ENCODE results near the gene PRKCH.

Gene PRKCH

DNA sequence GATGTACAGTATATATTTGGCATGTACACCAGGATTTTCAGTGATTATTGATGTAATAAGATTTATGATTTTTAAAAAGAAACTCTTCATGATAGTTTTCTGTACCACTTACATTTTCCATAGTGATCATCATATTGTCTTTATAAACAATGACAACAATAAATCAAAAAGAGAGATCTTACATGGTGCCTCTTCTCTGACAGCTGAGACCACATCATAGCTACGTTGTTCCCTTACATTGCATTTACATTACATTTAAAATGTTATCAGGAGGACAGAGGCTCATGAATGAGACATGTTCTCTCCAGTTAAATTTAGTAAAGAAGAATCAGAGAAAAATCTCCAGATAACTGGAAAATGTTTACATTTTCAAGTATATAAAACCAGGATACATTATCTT, 112.4 kb downstream of the PRKCH start:
- no peak for FAIRE-seq

GRCh38 chr14:61434311-61434710, 112.9 kb downstream of the PRKCH start:
- FAIRE-seq: no peak

GRCh38 chr14:61435563-61436337, 114.4 kb downstream of the PRKCH start:
- no peak for FAIRE-seq

GRCh38 chr14:61437381-61437780, 116.0 kb downstream of the PRKCH start:
- FAIRE-seq: no peak

- FAIRE-seq: no peak
These were observed 116.7 kb downstream of the PRKCH start for GRCh38 chr14:61438036-61438435.

DNA sequence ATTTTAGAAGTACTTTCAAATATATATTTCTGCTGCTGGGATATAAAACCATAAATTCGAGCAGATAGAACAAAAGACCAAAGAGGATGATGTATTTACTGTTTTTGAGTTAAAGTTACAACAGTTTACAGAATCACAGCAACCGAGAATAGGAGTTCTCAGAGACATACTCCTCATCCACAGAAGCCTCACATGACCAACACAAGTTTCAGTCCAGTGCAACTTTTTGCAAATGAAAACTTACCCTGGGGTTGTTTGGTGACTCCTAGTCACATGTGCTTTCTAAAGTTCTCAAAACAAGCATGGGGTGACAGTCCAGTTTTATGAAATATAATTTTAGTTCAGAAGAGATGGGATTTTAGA, 117.1 kb downstream of the PRKCH start:
- FAIRE-seq: no peak

- no peak for FAIRE-seq
These were observed 117.7 kb downstream of the PRKCH start for GRCh38 chr14:61438860-61439765.

DNA sequence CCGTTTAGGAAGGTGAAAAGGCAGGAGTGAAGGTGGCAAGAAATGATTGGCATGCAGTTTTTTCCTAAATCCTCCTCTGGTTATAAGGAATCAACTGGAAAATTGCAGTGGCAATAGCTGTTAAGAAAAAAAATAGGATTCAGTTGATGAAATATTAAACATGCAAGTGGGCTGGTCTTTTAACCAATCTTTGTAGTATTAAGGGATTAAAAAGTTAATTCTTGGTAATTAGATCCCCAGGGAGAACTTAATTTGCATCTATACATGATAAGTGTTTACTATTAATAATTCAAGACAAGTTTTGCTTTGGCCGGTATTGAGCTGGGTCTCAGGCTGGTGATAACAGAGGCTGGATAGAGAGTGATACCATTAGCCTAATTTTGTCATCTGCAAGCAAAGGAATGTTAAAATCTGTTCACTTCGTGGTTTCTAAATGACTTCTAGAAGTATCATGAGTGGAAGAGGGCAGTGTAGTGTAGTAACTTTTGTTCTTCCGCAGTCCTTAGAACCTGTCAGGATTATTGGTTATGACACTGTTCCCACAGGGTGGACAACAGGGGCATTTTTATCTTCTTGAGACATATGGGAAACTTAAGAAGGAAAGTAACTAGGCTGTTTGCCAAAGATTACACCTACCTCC, 118.5 kb downstream of the PRKCH start:
- FAIRE-seq: no peak

DNA sequence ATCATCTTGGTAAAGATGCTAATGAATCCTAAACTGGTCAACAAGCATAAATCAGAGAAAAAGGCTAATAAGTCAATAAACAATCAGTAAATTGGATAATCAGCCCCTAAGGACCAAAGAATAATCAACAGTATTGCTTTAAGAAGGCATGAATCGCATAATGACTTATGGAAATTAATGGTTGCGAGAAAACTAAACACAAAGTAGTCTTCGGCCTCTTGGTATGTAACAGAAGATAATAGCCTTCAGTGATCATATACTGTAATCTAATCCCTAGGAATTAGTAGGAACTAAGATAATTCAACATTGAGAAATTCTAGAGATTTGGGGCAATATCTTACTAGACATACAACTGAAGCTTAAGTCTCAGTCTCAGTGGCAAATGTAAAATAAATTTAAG, 122.1 kb downstream of the PRKCH start:
- no peak for FAIRE-seq

DNA sequence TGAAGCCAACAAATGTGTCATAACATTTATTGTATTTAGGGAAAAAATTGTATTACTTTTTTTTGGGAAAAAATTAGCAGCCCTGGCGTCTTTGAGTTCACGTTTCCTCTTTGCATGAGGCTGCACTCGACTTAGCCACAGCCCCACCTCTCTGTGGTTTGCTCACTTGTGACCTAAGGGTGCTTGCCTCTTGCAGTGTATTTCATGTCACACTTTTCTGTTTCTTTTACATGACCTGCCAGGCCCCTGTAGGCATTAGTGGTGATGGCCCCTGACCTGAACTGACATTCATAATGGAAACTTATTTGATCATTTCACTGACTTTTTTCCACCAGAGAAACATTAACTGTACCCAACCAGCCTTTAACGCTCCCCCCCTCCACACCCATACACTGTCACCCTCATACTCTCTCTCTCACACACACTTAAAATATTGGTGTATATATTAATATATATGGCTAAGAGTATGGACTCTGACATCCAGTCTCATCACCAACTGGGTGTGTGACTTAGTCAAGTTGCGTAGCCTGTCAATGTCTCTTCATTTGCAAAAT, 122.9 kb downstream of the PRKCH start:
- FAIRE-seq: no peak

DNA sequence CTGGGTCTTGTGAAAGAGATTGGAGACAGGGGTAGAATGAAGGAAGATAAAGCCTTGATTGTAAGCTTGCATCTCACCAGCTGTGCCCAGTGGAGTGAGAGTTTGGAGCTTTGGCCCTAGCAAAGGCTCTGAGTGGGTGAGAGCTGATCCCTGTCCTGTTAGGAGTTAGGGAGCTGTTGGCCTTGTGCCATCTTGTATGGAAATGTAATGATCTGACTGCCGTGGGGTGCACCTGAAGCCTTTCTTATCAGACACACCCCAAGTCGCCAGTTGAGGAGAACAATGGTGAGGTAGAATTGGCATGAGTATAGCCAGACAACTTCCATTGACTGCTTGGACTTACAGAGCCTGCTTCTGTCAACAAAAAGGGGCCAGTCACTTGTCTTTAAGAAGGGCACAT, 130.1 kb downstream of the PRKCH start:
- FAIRE-seq: no peak

GRCh38 chr14:61451891-61452400, 130.6 kb downstream of the PRKCH start:
- FAIRE-seq: no peak

- no peak for FAIRE-seq
These were observed 131.1 kb downstream of the PRKCH start for GRCh38 chr14:61452452-61452851.

DNA sequence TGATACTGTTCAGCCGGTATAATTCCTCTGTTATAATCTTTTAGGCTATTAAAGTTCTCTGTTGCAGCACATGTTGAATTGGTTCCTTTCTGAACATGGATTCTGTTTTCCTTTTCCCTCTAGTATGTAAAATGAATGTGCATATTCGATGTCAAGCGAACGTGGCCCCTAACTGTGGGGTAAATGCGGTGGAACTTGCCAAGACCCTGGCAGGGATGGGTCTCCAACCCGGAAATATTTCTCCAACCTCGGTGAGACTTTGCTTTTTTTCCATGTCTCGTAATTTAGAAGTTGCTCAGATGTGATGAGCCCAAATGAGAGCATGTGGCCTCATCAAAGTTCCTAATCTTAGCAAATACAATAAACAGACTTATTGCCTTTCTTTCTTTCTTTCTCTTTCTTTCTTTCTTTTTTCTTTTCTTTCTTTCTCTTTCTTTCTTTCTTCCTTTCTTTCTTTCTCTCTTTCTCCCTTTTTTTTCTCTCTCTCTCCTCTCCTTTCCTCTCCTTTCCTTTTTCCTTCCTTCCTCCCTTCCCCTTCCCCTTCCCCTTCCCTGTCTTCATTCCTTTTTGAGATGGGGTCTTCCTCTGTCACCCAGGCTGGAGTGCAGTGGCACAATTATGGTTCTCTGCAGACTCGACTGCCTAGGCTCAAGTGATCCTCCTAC, 131.9 kb downstream of the PRKCH start:
- no peak for FAIRE-seq

GRCh38 chr14:61454545-61454944, 133.2 kb downstream of the PRKCH start:
- no peak for FAIRE-seq

- FAIRE-seq: no peak
These were observed 134.0 kb downstream of the PRKCH start for GRCh38 chr14:61455351-61455750.

DNA sequence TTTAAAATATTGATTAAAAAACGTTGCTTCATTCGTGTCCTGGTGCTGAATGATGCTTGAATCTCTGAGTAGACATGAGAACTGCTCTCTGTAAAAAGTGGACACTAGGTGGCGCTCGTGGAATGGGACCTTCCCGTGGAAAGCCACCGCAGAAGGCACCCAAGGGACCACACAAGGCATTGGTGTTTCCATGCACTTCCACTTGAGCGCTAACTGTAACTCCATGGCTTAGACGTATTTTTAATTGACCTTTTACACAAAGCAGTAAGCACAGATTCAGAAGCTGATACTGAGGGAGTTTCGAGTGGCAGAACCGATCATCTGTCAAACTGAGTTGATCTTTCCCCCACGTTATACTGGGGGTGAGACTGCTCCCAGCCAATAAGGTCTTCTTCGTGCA, 135.3 kb downstream of the PRKCH start:
- peak; percentile 75 for FAIRE-seq

DNA sequence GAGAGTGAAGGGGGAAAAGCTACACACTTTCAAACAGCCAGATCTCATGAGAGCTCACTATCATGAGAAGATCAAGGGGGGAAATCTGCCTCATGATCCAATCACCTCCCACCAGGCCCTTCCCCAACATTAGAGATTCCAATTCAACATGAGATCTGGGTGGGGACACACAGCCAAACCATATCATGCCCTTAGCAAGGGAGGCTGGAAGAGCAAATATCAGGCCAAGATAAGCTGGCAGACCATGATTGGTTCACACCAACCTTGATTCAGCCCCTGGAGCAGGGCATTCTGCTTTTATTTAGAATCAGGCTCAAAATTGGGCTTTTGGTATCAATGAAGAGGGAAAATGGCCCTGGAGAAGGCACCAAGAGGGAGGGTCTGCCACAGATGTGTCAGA, 137.4 kb downstream of the PRKCH start:
- no peak for FAIRE-seq

GRCh38 chr14:61459229-61459628, 137.8 kb downstream of the PRKCH start:
- no peak for FAIRE-seq

GRCh38 chr14:61460063-61460462, 138.7 kb downstream of the PRKCH start:
- FAIRE-seq: no peak

GRCh38 chr14:61460718-61461611, 139.6 kb downstream of the PRKCH start:
- FAIRE-seq: no peak
